Stimulated activated CD4-positive, alpha-beta T cell treated with anti-CD3 and anti-CD28 coated beads, Interleukin-2, amount 100 ng/mL, for 48 hours (primary cell): ENCODE data around the gene TMEM134.
A peak's percentile ranks its signal among the peaks of the same experiment; 100 is the strongest.

Source experiments
- DNase-seq, 2 donors: peaks; one replicate each; pipeline ENCODE4 v3.0.0-alpha.2; 2020

The TMEM134 gene

DNA sequence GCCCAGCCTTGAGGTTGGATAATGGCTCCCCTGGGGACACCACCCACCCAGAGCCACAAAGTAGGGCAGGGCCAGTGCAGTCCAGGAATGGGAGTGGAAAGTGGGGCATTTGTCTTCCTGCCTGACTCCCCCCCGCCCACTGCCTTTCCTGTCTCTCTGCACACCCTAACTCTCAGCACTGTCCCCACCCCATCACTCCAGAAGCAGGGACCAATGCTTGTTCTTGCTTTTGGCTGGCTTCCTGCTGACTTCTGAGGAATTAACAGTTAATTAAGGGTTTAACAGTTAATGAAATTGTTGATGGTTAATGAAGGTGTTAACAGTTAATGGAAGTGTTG is 31.4 kb upstream of the TMEM134 start:
- no peak for DNase-seq

DNA sequence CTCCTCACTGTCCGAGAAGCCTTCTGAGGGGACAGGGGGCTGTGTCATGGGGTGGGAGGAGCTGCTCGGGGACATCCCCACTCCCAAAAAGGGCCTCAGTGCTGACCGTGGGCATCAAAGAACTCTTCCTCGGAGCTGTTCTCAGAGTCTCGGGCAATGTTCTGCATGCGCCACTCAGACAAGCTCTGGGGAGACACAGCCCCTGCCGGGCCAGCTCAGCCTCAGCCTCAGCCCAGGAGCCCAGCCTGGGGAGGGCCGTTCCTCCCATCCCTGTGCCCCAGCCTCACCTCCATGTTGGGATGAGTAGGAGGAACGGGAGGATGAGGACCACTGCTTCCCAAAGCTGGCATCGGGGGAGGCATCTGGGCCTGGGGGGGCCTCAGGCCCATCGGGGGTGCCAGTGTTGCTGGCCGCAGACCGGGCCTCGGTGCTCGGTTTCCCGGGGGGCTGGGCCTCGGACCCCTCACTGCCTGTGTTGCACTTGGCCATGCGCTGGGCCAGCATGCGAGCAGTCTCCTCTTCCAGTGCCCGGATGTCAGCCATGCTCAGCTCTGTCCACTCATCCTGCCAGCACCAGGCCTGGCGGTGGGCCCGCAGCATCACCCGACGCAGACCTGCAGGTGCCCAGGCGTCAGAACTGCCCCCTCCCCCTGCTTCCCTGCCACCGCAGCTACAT is 30.9 kb upstream of the TMEM134 start:
- no peak for DNase-seq

DNA sequence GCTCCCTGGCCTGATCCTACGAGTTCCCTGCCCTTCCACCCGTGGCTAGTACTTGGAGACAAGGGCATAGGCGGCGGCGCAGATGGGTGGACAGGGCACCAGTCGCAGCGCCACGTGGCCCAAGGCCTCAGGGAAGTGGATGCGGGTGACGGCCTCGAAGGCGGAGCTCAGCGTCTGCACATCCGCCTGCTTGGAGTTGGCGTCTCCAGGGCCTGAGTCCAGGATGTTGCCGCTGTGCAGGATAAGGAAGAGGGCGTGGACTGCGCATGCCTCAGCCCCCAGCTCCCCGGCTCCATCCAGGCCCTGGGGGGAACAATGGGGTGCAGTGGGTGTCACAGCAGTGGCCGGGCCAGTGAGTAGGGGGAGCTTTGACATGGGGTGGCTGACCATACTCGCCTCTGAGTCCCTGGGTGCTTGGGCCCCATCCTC is 29.5 kb upstream of the TMEM134 start:
- DNase-seq, result no peak

DNA sequence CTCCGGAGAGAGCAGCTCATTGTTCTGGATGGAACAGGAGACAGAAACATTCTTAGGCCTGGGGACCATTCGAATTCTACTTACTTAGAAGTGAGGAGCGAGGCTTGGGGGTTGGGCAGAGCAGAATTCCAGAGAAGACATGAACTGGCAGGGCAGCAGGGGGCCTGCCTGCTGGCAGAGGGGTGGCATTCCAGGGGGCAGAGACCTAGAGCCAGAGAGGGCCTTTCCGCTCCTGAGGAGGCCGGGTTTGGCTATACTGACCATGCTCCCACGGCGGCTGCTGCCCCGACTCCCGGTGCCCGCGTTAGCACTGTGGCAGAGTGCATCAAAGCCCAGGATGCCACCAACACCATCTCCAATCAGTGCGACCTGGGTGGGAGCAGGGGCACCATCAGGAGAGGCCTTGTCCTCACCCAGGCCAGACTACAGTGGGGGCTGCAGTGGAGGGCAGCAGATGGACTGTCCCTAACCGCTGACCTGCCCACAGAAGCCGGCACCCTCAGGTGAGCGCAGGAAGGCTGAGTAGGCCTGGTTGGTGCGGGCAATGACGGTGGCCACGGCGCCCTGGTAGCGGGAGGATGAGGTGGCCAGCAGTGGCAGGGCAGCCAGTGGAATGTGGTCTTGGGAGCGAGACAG is 28.7 kb upstream of the TMEM134 start:
- DNase-seq, result no peak

DNA sequence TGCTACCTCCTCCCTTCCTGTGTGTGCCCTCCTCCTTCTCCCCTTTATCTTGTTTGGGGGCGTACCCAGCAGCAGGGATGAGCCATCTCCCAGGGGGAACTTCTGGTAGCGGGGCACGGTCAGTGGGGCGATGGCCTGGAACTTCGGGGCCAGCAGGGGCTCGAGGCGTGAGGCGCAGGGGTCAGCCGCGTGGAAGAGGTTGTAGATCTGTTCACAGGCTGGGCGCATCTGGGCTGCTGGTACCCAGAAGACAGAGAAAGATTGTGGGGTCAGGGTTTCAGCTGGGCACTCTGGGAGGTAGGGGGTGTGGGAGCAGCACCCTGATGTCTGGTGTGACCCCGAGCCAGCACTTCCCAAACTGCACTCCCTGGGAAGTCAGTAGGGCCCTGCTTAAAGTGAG is 27.1 kb upstream of the TMEM134 start:
- DNase-seq, result no peak

DNA sequence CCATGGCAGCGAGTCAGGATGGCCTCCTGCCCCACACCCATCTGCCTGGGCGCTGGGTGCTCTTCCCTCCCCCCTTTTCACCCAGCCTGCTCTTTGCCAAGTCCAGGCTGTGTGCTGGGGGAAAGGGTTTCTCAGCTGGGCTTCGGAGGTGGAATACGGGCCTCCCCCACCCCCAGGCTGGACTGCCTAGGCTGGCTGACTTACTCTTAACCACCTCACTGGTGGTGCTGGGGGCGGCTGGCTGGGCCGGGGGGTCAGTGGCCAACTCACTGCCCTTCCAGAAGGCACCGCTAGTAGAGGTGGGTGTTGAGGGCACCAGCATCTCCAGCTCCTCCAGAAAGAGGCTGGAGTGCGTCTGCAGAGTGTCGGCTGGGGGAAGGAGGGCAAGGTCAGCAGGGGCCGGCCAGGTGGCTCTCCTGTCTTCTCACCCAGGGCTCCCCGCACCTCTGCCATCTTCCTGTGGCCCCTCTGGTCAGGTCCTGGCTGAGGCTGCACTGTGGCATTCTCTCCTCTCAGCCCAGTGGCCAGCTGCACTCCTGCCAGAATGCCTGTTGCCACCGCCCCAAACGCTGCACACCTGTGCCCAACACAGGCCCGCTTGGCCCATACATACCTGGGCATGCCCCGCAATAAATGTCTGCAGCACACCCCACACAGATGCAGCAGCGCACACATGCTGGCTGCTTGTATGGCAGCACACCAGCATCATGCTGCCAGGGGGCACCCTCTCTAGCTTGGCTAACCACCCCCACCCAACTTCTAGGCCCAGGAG is 26.4 kb upstream of the TMEM134 start:
- no peak for DNase-seq

DNA sequence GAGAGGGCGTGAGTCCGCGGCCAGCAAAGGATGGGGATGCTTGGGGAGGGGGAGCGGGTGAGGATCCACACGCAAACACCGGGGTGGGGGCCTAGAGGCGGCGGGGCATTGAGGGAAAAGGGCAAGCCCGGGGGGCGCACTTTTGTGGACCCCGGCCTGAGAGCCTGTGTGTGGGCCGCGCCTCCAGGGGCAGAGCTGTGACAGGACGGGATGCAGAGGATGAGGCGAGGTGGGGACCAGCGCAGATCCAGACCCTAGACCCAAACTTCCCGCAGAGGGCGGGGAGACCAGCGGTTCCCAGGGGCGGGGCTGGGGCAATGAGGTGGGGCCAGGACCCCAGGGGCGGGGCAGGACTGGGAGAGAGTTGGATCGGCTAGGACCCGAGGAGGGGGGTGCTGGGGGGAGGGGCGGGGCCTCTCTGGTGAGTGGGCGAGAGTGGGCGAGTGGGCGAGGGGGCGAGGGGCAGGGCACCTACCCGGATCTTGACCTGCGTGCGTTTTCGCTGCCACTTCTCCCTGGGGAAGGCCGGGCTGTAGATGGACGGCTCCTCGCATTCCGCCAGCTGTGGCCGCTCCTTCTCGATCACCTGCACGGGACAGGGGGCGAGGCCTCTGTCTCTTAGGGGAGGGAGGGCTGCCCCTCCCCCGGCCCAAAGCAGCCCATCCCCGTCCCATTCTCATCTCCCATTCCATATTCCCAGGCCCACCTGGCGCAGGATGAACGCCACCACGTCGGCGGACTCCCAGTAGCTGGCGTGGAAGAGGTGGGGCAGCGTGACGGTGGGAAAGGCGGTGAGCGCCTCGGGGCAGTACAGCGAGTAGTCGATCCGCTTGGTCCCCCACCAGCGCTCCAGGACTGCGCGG is 25.6 kb upstream of the TMEM134 start:
- DNase-seq, result no peak

DNA sequence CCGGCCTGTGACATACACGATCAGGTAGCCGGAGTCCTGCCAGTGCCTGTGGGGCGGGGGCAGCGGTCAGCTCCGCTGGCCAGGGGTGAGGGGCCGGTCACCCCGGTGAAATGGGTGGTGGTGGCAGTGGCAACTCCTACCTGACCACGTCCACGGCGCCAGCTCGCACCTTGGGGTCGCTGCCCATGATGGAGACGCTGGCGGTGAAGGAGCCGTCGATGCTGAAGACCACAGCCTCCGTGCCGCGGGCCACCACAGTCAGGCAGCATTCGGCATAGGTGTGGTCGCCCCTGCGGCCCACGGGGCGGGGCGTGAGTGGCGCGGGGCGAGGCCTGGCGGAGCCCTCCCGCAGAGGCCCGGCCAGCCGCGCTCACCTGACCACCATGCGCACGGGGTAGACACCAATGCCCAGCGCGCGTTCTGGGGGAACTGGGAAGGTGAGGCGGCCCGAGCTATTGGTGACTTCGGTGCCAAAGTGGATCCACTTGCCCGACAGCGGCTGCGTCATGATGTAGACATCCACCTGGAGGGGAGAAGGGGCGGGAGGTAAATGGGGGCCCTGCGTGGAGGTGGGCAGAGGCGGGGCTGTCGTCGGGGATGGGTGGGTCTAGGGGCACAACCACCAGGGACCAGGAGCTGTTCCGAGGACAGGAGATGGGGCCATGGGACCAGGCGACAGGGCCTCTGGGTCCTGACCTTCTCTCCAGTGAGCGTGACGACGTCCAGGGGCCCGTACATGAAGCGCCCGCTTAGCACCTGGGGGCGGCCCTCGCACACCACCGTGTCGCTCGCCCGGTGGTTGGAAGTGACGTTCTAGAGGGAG is 24.7 kb upstream of the TMEM134 start:
- no peak for DNase-seq

DNA sequence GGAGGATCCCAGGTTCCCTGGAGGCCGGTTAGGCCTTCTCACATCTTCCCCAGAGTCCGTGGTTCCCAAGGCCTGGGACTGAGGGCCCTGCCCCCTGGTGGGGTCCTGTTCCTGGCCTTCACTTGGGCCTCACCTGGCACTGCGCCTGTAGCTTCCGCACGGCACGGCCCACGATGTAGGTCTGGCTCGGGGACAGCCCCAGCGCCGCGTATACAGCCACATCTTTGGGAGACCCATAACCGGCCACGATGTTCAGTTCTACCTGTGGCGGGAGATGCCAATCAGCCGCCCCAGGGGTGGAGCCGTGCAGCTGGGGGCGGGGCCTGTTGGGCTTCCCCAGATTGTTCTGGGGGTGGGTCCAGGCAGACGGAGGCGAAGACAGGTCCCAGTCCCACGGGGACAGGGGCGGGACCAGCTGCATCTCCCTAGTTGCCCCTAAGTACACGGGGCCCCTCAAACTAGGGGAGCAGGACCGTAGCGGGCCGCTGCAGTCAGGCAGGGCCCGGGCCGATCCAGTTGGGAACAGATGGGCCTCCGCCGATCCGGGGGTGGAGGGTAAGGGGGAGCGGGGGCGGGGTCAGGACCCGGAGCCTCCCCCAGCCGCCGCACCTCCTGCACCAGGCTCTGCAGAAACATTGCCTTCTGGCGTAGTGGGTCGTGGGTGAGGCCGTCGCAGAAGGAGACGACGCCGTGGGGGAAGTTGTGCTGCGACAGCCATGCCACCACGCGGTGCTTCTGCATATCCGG is 23.9 kb upstream of the TMEM134 start:
- no peak for DNase-seq

DNA sequence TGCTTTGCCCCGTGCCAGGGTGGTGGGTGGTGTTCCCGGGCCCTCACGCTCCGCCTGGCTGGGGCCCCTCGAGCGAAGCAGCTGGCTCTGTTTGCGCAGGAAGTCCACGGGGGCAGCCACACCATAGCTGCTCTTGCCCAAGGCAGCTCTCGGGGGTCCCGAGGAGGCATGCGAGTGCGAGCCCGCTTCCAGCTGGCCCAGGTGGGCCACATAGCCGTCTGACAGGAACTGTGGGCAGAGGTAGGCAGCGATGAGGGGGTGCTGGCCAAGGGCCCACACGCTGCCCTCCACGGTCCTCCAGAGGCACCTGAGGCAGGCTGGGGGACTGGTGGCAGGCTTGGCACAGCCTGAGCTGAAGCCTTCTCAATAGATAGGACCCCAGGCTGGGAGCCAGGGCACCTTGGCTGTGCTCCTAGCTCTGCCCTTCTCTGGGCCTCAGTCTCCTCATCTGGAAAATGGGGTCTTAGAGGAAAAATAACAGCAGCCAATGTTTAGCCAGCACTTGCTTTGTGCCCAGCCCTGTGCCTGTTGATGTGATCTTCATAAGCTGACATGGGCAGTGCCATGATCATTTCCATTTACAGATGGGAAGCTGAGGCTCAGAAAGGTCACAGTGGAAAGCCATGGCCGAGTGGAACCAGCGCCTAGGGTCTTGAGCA is 23.1 kb upstream of the TMEM134 start:
- no peak for DNase-seq

DNA sequence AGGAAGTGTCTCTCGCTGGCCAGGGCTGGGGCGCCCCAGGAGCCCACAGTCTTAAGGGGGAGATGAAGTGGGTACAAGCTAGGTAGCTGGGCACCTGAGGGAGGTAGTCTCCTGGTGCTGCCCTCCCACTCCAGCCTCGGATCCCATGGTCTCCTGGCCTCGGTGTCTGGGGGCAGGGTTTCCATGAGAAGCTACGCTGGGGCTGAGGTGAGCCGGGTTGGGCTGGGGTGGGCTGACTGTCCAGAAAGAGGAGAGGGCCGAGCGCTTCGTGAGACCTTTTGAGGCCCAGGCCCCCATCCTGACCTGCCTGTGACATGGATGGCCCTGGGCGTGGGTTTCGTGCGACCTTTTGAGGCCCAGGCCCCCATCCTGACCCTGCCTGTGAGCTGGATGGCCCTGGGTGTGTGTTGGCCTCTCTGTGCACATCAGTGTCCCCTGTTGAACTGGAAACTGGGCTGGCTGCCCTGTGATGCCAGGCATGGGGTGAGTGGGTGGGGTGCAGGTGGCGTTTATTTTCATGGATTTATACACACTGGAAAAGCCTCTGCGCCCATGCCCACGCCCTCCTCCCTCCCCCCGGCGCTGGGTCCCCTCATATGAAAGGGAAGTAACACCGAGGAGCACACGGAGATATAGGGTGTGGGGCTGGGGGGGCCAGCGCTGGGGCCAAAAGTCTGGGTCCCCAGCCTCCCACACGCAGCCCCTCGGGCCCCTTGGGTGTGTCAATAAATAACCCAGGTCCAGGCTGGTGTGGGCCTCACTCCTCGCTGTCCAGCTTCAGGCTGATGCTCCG is 22.4 kb upstream of the TMEM134 start:
- DNase-seq, result no peak

DNA sequence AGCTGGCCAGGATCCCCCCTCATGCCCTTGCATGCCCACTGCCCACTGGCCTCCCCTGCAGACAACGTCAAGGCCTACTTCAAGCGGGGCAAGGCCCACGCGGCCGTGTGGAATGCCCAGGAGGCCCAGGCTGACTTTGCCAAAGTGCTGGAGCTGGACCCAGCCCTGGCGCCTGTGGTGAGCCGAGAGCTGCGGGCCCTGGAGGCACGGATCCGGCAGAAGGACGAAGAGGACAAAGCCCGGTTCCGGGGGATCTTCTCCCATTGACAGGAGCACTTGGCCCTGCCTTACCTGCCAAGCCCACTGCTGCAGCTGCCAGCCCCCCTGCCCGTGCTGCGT is 21.6 kb upstream of the TMEM134 start:
- no peak for DNase-seq

DNA sequence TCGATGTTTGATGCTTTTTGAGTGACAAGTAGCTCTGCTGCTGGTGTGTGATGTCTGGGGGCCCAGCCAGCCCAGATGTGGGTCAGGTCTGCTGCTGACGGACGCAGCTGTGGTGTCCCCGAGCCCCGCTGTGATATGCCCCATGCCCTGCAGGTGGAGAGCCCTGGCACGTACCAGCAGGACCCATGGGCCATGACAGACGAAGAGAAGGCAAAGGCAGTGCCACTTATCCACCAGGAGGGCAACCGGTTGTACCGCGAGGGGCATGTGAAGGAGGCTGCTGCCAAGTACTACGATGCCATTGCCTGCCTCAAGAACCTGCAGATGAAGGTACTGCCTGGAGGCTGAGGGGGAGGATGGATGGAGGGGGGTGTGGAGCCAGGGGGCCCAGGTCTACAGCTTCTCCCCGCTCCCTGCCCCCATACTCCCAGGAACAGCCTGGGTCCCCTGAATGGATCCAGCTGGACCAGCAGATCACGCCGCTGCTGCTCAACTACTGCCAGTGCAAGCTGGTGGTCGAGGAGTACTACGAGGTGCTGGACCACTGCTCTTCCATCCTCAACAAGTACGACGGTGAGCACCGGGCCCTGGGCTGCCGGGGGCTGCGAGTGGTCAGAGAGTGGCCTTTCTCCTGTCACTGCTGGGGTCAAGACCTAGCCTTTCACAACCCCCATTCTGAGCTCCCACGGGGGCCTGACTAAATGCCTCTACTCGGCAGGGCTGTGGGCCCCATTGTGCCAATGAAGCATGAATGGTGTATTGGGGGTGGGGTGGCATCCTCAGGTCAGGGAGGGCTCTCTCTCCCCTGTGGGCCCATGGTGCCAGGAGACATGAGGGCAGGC is 21.1 kb upstream of the TMEM134 start:
- no peak for DNase-seq

DNA sequence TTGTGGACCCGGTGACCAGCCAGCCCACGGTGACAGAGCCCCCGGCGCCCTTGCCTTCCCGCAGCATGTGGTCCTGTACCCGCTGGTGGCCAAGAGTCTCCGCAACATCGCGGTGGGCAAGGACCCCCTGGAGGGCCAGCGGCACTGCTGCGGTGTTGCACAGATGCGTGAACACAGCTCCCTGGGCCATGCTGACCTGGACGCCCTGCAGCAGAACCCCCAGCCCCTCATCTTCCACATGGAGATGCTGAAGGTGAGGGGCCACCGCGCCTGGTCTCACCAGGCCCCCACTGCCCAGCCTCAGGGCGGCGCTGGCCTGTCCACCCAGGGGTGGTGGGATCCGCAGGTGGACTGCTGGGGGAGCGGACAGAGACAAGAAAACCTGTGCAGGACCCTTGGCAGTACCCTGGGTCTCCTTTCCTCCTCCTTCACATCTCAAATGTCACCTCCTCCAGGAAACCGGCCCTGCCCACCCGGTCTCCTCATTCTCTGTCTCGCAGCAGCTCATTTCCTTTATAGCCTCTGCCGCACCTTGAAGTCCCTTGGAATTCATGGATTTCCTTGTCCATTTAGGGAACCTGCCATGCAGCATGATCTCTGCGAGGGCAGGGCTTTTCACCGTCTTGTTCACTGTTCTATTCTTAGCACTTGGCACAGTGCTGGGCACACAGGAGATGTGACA is 20.3 kb upstream of the TMEM134 start:
- no peak for DNase-seq

DNA sequence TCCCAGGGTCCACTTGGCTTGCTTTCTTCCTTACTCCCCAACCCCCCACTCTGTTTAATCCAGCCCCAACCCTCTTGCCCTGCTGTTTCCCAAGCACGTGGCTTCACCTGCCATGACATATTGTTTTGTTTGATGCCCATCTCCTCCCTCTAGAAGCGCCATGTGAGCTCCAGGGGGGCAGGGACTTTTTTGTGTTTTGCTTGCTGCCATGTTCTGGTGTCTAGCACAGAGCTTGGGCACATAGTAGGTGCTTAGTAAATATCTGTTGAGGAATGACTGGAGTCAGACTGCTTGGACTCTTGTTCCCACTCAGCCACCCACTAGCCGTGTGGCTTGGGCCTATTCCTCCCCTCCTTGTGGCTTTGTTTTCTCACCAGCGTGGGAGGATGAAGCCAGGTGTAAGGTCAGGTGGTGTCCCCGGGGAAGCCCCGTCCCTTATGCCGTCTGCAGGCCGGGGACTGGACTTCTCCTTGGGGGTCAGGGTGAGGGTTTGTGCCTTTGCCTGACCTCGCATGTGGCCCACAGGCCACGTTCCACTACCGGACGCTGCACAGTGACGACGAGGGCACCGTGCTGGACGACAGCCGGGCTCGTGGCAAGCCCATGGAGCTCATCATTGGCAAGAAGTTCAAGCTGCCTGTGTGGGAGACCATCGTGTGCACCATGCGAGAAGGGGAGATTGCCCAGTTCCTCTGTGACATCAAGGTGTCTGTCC is 17.6 kb upstream of the TMEM134 start:
- DNase-seq, result peak; percentile 42 to 45

DNA sequence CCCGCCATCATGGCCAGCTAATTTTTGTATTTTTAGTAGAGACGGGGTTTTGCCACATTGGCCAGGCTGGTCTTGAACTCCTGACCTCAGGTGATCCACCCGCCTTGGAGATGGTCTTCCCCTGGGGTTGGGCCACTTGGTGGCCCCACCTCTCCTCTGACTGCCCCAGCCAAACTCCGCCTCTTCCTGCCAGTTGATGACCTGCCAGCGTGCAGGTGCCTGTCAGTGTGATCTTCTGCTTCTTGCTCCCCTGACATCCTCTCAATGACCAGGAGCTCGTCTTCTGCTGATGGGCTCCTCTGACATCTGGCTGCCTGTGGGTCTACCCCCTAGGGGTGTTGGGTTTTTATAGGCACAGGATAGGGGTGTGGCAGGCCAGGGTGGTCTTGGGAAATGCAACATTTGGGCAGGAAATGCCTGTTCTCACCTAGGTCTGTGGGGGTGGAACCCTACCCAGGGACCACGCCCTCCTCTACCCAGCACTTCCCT is 16.9 kb upstream of the TMEM134 start:
- DNase-seq, result peak; percentile 46 to 58

DNA sequence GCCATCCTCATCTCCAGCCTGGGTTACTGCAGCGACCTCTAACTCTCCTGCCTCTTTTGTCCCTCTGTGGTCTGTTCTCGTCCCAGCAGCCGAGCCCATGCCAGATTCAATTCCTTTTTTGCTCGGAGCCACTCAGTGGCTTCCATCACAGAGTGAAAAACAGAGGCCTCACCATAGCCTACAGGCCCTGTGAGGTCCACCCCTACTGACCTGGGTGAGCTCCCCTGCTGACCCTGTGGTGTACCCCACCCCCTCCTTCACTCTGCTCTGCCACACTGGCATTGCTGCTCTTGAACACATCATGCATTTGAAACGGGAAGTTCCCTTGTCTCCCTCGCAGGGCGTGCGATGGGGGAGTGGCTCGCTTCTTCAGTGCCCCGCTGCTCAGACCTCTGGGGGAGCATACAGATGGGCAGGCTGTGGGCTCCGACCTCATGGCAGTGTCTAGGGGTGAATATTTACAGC is 15.8 kb upstream of the TMEM134 start:
- DNase-seq, result peak; percentile 61 to 64
